Thyroid gland (tissue), 4 donors: ENCODE data around the gene PDE11A. TPM values are rescaled to one million over a fixed set of nuclear protein-coding genes. Genes with fewer than 3 reads are reported as not detected.

Source experiments
- DNase-seq, 2 donors: peaks; one replicate each; pipeline ENCODE4 v3.0.0-alpha.2; 2019
- H3K27ac ChIP-seq, 3 donors: fragments of 200-600 bp; sonication (generic); 1 replicate in 2 of 3; 2 replicates in 1 of 3; pipeline ENCODE4 v1.5.1; 2016 to 2019; ENCODE audit warnings: mild to moderate bottlenecking in 1 of 3, moderate library complexity in 1 of 3
- H3K27me3 ChIP-seq: fragments of 200-600 bp; sonication (generic); one replicate; pipeline ENCODE4 v1.5.1; 2019
- H3K36me3 ChIP-seq, 2 donors: fragments of 200-600 bp; sonication (generic); one replicate each; pipeline ENCODE4 v1.5.1; 2016 to 2019
- H3K4me1 ChIP-seq, 2 donors: fragments of 200-600 bp; sonication (generic); one replicate each; pipeline ENCODE4 v1.5.1; 2017 to 2019
- H3K4me3 ChIP-seq, 3 donors: fragments of 200-600 bp; sonication (generic); replicated peaks in 1 of 3; 1 replicate in 2 of 3; 2 replicates in 1 of 3; pipeline ENCODE4 v1.5.1; 2016; ENCODE audit warnings: mild to moderate bottlenecking in 1 of 3
- H3K9me3 ChIP-seq: fragments of 200-600 bp; sonication (generic); one replicate; pipeline ENCODE4 v1.5.1; 2017
- POLR2A ChIP-seq, 2 donors: fragments of 450-650 bp; IDR thresholded peaks; one replicate each; pipeline ENCODE4 v1.6.1; 2017; ENCODE audit warnings: antibody characterized with exemption in 2 of 2, mild to moderate bottlenecking in 2 of 2, moderate library complexity in 1 of 2
- WGBS, 2 donors: methylation state at CpG; one replicate each; pipeline ENCODE4 v1.1.5; 2017; 5-methylcytosine and 5-hydroxymethylcytosine counted together
- intact Hi-C: fragments of 100-400 bp; cut with DNase I; formaldehyde crosslinking; loops from one replicate; pipeline ENCODE4 v1.15.1; 2023
- total RNA-seq, 4 donors: library from RNA; depleted of rRNA; stranded (reverse); fragments of >200 nt; gene quantifications; one replicate each; pipeline ENCODE4 v1.2.3, GENCODE V29; 2016
- TF ChIP-seq, protein P1 (sequence below), 6 experiments: fragments of 200-600 bp in 3 of 6; fragments of 450-650 bp in 3 of 6; sonication (generic) in 3 of 6; IDR thresholded peaks; one replicate each; pipeline ENCODE4 v1.5.1; 2016 to 2019; ENCODE audit warnings: antibody characterized with exemption in 6 of 6, mild to moderate bottlenecking in 2 of 6, inconsistent platforms in 1 of 6, moderate library complexity in 1 of 6

The PDE11A gene
- total RNA-seq, 4 donors from 2014 or later = 2.2 to 4.0 (median 3.0) TPM

DNA sequence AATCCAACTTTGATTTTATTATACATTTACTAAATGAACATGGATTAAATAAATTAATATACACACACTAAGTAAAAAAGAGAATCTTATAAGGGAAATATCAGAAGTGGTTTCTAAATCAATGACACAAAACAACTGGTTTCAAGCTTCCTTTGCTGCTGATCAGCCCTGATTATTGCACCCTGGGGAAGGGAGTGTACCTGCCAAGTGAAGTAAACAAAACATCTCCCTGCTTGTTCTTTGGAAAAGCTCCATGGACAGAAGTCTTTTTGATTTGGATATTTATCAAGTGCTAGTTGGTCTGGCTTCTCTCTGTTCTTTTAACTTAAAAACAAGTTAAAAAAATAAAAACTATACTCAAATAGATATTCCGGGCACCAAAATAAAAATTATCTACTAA lies 190.1 kb downstream of the PDE11A start:
- no peaks in the 10 kb centered on the region for H3K27me3 ChIP-seq
- H3K4me1 ChIP-seq = peaks cover 20 to 34% of the 10 kb centered on the region in 2 donors
- TF ChIP-seq, protein P1, sequence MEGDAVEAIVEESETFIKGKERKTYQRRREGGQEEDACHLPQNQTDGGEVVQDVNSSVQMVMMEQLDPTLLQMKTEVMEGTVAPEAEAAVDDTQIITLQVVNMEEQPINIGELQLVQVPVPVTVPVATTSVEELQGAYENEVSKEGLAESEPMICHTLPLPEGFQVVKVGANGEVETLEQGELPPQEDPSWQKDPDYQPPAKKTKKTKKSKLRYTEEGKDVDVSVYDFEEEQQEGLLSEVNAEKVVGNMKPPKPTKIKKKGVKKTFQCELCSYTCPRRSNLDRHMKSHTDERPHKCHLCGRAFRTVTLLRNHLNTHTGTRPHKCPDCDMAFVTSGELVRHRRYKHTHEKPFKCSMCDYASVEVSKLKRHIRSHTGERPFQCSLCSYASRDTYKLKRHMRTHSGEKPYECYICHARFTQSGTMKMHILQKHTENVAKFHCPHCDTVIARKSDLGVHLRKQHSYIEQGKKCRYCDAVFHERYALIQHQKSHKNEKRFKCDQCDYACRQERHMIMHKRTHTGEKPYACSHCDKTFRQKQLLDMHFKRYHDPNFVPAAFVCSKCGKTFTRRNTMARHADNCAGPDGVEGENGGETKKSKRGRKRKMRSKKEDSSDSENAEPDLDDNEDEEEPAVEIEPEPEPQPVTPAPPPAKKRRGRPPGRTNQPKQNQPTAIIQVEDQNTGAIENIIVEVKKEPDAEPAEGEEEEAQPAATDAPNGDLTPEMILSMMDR (IDR thresholded peaks at IDR 0.05) = no peak
- TF ChIP-seq POLR2A (IDR thresholded peaks at IDR 0.05) = no peak
- no peaks in the 10 kb centered on the region for H3K36me3 ChIP-seq
- DNase-seq = peak in 1 of 2 donors; percentile 6
- intact Hi-C loops = no loop called here
- H3K9me3 ChIP-seq = no peaks in the 10 kb centered on the region
- no peak overlapping the region for H3K4me3 ChIP-seq
- H3K27ac ChIP-seq = no peak overlapping the region
- WGBS, 2 donors = 75 to 90% methylated on average over 1 of the region's 1 CpG

DNA sequence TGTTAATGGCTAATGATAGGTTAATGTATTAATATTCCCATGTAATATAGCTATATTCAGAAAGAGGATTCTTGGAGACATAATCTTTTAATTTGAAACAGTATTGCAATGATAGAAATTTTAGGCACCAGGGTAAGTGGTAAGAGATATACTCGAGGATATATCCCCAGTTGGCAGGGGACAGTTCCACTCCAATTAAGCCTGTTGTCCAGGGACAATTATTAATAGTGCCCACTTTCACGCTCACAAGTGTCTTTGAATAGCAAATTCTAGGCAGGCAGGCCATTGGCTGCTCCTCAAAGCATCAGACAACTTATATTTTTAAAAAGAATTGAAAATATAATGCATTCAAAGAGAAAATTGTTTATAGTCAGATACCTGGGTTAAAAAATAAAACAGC lies 190.7 kb downstream of the PDE11A start:
- H3K27ac ChIP-seq = no peak overlapping the region
- no peak for DNase-seq
- no peak overlapping the region for H3K4me3 ChIP-seq
- H3K36me3 ChIP-seq = no peaks in the 10 kb centered on the region
- H3K27me3 ChIP-seq = no peaks in the 10 kb centered on the region
- 83 to 90% methylated on average over 2 of the region's 2 CpGs for WGBS, 2 donors
- intact Hi-C loops = no loop called here
- TF ChIP-seq, protein P1 (IDR thresholded peaks at IDR 0.05) = no peak
- no peak for TF ChIP-seq POLR2A (IDR thresholded peaks at IDR 0.05)
- H3K4me1 ChIP-seq = peaks cover 20 to 32% of the 10 kb centered on the region in 2 donors
- no peaks in the 10 kb centered on the region for H3K9me3 ChIP-seq

DNA sequence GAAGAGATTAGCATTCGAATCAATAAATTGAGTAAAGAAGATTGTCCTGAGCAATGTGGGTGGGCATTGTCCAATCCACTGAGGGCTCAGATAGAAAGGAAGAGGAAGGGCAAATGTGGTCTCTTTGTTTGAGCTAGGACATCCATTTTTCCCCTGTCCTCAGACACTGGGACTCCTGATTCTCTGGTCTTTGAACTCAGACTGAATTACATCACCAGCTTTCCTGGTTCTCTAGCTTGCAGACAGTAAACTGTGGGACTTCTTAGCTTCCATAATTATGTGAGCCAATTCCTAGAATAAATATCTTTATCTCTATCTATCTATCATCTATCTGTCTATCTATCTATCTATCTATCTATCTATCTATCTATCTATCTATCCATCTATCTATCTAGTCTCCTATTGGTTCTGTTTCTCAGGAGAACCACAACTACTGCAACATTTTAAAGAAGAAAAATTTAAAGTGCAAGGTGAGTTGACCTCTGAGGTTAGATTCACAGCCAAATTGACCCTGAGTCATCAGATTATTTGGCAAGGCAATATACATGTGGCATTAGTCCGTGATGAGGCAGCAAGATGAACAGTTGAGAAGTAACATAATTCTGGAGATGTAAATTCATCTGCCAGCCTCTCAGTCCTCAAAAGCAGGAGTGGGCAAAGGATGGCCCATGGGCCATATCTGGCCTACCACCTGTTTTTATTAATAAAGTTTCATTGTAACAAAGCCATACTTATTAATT lies 191.4 kb downstream of the PDE11A start:
- Histone ChIP-seq H3K4me1 (peaks cover 15 to 25% of the 10 kb centered on the region in 2 donors), H3K27ac (no peak overlapping the region), H3K9me3 (no peaks in the 10 kb centered on the region), H3K27me3 (no peaks in the 10 kb centered on the region), H3K4me3 (no peak overlapping the region), H3K36me3 (no peaks in the 10 kb centered on the region)
- intact Hi-C loops = no loop called here
- WGBS, 2 donors = 94 to 98% methylated on average over 2 of the region's 2 CpGs
- no peak for TF ChIP-seq POLR2A (IDR thresholded peaks at IDR 0.05)
- TF ChIP-seq, protein P1 (IDR thresholded peaks at IDR 0.05) = no peak
- DNase-seq = no peak

DNA sequence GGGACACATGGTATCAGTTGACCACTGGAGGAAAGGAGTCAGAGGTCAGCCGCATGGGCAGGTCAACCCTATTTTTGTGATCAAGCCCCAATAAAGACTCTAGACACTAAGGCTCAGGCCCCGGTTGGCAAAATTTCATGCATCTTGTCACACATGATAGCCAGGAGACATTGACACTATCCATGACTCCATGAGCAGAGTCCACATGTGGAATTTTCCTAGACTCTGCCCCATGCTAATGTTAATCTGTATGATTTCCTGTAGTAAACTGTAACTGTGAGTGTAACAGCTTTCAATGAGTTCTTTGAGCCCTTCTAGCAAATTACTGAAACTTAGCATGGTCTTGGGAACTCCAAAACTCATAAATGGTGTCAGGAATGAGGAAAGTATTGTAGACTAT lies 192.3 kb downstream of the PDE11A start:
- TF ChIP-seq, protein P1 (IDR thresholded peaks at IDR 0.05) = no peak
- no peak for TF ChIP-seq POLR2A (IDR thresholded peaks at IDR 0.05)
- Histone ChIP-seq H3K36me3 (no peaks in the 10 kb centered on the region), H3K4me1 (peaks cover 7 to 17% of the 10 kb centered on the region in 2 donors), H3K27me3 (no peaks in the 10 kb centered on the region), H3K9me3 (no peaks in the 10 kb centered on the region), H3K4me3 (no peak overlapping the region), H3K27ac (no peak overlapping the region)
- intact Hi-C loops = no loop called here
- DNase-seq = no peak
- WGBS, 2 donors = 97 to 100% methylated on average over 2 of the region's 2 CpGs

DNA sequence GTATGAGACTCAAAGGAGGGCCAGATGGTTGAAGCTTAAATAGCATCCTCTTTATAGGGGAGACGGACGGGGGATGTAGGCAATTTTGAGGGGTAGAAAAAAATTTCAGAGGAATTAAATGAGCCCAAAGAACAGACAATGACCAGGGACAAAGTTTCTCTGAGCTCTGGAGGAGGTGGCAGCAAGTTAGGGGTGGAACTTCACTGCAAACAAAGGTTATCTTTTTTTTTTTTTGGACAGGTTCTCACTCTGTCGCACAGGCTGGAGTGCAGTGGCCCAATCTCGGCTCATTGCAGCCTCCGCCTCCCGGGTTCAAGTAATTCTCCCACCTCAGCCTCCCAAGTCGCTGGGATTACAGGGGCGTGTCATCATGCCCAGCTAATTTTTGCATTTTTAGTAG lies 195.6 kb downstream of the PDE11A start:
- DNase-seq = no peak
- H3K4me1 ChIP-seq = peaks cover 4 to 11% of the 10 kb centered on the region in 2 donors
- H3K36me3 ChIP-seq = no peaks in the 10 kb centered on the region
- no peak overlapping the region for H3K4me3 ChIP-seq
- H3K27ac ChIP-seq = no peak overlapping the region
- intact Hi-C loops = no loop called here
- 89 to 93% methylated on average over 8 of the region's 8 CpGs for WGBS, 2 donors
- no peaks in the 10 kb centered on the region for H3K9me3 ChIP-seq
- TF ChIP-seq, protein P1 (IDR thresholded peaks at IDR 0.05) = no peak
- TF ChIP-seq POLR2A (IDR thresholded peaks at IDR 0.05) = no peak
- no peaks in the 10 kb centered on the region for H3K27me3 ChIP-seq
